AG20443 (cell line): ENCODE measurements around the gene KLHL28.

Source experiments
- DNase-seq: peaks from one replicate; pipeline ENCODE4 v3.0.0; 2012; ENCODE audit warnings: low spot score, mixed read lengths

KLHL28 gene, protein sequence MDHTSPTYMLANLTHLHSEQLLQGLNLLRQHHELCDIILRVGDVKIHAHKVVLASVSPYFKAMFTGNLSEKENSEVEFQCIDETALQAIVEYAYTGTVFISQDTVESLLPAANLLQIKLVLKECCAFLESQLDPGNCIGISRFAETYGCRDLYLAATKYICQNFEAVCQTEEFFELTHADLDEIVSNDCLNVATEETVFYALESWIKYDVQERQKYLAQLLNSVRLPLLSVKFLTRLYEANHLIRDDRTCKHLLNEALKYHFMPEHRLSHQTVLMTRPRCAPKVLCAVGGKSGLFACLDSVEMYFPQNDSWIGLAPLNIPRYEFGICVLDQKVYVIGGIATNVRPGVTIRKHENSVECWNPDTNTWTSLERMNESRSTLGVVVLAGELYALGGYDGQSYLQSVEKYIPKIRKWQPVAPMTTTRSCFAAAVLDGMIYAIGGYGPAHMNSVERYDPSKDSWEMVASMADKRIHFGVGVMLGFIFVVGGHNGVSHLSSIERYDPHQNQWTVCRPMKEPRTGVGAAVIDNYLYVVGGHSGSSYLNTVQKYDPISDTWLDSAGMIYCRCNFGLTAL

DNA sequence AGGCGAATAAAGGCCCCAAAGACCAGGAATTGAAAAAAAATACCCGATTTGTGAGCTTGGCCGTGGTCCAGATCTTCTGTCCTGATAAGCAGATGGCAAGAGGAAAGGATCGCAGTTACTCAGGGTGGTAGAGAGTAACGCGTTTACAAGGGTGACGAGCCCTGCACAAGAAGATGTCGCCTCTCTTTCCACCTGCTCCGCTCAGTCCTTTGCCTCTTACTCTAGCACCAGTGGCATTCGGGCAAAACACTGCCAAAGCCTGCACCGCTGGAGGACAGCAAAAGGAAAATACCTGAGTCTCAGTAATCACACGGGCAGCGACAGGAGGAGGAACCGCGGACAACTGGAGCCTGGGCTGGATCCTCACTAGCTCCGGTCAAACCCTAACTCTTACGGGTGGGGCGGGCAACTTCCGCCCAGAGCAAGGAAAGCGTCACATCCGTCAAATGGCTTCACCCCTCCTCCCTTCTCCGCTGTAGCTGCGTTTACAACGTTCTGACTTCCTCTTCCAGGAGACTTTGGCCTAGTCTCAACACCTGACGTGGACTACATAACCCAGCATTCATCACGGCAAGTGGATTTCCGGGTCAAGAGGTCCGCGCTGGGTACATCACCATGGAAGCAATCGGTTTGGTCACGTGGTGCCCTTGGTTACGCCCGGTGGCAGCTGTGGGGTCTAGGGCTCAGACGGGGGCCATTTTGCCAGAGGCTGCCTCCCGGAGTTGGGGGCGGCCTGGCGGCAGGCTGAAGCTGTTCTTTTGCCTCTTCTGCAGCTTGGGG, at the start of gene KLHL28, which contains the start of gene TOGARAM1:
Gene KLHL28 (minus strand): TSS at position 394 of the 780 bp plus-strand sequence. CDS start 16,019 bp downstream, outside the sequence.
Gene TOGARAM1 (plus strand): TSS at position 637 of the 780 bp plus-strand sequence. CDS start 232 bp downstream, outside the sequence.
- peak; percentile 97 for DNase-seq

DNA sequence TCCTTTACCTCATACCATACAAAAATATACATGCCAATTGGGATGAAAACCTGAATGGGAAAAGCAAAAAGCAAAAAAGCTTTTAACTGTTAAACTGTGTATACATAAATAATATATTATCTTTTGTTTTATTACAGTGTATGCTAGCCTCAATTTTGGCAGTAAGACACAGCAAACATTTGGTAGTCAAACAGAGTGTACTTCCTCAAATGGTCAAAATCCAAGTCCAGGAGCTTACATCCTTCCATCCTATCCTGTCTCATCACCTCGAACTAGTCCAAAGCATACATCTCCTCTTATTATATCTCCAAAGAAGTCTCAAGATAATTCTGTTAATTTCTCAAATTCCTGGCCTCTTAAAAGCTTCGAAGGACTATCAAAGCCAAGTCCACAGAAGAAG, 42.2 kb upstream of the KLHL28 start:
- no peak for DNase-seq

DNA sequence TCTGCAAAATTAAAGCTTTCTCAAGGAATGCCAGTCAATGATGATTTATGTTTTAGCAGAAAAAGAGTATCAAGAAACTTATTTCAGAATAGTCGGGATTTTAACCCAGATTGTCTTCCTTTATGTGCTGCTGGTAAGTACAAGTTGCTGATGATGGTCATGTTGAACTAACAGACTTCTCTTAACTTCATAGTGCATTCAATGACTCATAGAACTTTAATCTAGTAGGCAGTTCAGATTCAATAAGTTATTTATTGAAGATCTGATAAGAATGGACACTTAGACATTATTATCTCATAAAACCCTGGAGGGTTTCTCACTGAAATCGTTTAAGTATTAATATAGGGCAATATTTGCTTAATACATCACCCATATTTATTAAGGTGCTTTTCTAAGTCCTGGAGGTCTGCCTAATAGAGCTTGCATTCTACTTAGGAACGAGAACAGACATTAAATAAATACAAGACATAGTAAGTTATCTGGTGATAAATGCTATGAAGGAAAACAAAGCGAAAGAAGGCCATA, 34.1 kb upstream of the KLHL28 start:
- no peak for DNase-seq

DNA sequence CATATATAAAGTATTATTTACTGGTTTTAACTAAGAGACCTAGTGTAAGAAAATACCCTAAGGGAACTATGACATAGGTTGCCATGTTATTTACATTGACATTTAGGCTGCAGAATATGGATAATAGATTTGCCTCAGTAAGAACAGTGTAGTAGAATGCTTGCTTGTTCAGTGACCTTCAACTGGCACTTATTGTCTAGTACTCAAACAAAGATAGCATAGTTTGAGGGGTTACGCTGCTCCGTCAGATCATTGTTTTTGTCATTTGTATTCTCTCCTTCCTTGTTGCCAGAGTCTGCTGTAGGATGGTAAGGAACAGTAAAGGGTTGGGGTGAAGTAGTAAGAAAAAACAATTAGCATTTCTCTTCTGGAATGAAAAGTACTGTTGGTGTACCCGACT, 33.4 kb upstream of the KLHL28 start:
- DNase-seq: no peak

DNA sequence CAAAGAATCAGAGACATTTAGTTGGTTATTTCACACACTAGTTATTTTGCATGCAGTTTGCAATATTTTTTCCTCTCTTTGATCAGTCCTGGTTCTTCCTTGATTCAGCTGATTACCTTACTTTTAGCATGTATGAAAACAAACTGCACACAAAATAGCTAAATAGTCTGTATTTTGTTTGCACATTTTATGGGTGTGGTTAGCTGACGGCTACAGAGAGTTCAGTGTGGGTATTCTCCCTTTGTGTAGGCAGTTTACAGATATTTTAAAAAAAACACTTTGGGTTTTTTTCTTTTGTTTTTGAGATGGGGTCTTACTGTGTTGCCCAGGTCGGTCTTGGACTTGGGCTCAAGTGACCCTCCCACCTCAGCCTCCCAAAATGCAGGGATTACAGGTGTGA, 28.8 kb upstream of the KLHL28 start:
- DNase-seq: no peak

DNA sequence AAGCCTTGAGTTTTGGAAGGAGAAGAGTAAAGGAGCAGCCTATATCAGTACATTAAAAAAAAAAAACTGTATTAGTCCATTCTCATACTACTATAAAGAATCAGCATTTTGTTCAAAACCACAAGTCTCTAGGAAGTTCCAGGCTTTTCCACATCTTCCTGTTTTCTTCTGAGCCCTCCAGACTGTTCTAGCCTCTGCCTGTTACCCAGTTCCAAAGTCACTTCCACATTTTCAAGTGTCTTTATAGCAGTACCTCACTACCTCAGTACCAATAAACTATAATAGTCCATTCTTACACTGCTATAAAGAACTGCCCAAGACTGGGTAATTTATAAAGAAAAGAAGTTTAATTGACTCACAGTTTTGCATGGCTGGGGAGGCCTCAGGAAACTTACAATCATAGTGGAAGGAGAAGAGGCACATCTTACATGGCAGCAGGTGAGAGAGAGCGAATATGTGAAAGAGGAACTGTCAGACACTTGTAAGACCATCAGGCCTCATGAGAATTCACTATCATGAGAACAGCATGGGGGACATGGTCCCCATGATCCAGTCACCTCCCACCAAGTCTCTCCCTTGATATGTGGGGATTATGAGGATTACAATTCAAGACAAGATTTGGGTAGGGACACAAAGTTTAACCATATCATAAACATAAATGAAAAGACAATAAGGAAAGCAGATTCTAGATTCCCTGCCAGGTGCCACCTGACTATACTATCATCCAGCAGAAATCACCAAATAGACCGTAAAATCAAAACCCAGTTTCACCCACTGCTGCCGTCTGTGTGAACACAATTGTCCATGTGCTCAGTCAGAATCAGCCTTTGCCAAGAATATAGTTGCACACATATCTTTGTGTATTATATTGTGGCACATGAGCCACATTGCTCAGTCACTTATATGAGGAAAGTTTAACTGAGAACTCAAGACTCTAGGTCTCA, 28.0 kb upstream of the KLHL28 start:
- no peak for DNase-seq

DNA sequence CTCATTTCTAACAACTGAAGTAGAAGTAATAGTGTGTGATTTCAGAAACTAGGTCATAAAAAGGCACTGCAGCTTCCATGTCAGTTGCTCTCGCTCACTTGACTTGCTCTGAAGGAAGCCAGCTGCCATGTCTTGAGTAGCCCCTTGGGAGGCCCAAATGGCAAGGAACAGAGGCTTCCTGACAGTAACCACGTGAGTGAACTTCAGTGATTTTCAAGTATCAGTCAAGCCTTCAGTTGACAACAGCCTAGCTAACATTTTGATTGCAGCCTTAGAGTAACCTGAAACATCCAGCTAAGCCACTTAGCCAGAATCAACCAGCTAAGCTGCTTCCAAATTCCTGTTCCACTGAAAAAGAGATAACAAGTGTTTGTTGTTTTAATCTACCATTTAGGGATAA, 26.9 kb upstream of the KLHL28 start:
- DNase-seq: no peak

DNA sequence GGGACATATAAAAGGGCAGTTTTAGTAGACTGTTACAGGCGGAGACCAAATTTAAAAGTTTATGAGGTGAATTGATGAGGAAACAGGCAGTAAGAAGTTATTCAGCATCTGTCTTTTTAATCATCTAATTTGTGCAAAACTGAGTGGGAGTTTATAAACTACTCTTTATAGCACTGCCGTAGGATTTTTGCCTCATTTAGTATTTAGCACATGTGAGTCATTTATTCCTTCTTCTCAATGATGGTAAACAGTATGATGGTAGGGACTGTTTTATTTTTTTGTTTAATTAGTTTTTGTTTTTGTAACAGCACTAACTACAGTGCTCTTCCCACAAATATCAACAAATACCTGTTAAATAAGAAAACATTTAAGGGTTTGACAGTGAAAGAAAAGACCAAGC, 20.8 kb upstream of the KLHL28 start:
- DNase-seq: no peak

DNA sequence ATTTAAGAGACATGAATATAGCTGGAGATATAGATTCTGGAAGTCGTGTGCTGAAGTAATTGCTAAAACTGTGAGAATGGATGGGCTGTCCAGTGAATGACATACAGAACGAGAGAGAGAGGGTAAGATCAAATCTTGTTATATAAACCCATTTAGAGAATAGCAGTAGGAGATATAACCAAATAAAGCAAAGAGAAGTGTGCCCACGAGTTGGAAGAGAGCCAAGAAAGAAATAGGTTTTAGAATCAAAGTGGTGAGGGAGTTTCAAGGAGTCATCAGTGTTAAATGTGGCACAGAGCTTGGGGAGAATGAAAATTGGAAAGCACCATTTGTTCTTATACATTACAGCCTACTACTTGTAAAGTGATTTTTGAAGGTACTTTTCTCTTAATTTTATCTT, 19.5 kb upstream of the KLHL28 start:
- no peak for DNase-seq

DNA sequence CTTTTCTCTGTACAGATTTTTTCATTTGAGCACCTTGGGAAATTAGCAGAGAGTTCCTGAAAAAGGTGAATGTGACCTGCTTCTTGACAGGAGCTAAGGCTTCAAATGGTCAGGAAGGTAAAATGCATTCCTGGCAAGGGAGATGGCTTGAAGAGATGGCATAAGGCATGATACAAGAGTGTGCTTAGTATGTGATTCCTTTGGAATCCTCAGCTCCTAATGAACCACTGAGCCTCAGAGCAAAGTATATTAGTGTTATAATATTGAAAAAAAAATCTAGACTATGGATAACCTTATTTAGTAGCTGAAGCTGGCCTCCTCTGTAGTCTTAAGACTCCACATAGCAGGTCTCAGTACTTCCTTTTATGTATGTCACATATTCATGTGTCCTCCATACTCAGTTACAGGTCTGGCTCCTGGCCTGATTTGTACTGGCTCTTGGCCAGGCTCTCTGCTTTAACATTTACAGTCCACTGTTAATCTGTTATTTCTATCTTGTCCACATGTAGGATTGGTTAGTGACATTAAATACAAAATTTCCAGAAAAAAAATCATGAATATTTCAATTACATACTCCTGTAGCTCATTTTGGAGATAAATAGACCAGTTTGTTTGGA, 18.1 kb upstream of the KLHL28 start:
- DNase-seq: no peak

DNA sequence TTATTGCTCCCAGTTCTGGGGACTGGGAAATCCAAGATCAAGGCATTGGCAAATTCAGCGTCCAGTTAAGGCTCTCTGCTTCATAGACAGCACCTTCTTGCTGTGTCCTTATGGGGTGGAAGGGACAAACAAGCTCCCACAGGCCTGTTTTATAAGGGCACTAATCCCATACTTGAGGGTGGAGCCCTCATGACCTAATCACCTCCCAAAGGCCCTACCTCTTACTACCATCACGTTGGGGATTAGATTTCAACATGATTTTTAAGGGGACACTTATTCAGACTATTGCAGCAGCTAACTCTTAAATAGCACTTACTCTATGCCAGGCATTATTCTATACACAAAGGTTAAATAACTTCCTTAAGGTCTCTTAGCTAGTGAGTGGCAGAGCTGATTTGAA, 17.5 kb upstream of the KLHL28 start:
- no peak for DNase-seq

DNA sequence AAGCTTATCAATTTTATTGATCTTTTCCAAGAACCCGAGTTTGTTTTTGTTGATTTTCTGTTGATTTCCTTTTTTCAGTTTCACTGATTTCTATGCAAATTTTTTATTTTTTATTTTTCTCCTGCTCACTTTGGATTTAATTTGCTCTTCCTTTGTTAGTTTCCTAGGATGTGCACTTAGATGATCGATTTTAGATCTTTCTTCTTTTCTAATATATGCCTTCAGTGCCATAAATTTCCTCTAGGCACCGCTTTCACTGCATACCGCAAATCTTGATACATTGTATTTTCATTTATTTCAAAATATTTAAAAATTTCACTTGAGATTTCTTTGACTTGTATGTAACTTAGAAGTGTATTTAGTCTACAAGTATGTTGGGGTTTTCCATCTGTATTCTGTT, 9.7 kb upstream of the KLHL28 start:
- DNase-seq: no peak

DNA sequence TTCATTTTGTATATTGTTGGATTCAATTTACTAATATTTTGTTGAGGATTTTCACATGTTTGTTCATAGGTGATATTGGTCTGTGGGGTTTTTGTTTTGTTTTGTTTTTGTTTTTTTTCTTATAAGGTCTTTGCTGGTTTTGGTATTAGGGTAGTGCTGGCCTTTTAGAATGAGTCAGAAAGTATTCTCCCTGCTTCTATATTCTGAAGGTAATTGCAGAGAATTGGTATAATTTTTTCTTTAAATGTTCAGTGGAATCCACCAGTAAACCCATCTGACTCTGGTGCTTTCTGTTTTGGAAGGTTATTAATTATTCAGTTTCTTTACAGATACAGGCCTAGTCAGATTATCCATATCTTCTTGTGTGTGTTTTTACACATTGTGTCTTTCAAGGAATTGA, 9.2 kb upstream of the KLHL28 start:
- no peak for DNase-seq

DNA sequence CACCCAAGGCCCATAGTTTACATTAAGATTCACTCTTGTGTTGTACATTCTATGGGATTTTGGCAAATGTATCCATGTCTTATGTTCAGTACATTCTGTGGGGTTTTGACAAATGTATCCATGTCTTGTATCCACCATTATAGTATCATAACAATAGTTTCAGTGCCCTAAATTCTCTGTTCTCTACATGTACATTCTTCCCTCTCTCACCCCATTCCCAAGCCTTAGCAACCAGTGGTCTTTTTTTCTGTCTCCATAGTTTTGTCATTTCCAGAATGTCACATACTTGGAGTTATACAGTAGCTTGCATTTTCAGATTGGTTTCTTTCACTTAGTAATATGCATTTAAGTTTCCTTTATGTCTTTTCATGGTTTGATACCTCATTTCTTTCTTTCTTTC, 7.0 kb upstream of the KLHL28 start:
- DNase-seq: no peak

DNA sequence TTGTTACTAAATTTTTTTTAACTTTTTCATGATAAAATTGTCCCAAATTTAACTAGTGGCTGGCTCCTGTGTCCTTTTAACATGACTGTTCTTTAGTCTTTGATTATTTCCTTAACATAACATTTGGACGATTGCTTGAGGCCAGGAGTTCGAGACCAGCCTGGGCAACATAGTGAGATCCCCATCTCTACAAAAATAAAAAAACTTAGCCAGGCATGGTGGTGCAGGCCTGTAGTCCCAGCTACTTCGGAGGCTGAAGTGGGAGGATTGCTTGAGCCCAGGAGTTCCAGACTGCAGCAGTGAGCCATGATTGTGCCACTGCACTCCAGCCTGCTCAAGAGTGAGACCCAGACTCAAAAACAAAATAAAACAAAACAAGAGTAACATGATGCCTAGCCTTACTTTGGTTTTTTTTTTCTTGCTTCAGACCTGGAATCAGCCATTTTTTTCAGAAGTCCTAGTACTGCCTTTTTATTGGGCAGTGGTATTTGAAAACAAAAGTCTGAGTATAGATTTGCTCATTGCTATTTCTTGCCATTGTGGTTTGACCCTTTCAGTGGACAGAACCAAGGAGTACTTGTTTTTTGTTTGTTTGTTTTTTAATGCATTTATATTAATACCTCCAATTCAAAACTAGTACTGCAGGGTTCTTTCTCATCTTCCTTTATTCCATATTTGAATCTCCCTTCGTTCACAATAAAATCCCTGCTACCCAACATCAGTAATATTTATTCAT, 5.0 kb upstream of the KLHL28 start:
- DNase-seq: no peak

DNA sequence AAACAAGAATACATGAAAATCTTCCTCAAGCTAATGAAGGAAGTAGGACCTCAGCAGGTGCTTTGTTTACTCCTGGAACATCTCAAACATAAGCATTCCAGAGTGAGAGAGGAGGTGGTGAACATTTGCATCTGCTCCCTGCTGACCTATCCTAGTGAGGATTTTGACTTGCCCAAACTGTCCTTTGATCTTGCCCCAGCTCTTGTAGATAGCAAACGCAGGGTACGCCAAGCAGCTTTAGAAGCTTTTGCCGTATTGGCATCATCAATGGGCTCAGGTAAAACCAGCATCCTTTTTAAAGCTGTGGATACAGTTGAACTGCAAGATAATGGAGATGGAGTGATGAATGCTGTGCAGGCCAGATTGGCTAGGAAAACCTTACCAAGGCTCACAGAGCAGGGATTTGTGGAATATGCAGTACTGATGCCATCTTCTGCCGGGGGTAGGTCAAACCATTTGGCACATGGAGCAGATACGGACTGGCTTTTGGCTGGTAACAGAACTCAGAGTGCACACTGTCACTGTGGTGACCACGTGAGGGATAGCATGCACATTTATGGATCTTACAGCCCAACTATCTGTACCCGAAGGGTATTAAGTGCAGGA, 2.1 kb upstream of the KLHL28 start:
- DNase-seq: peak; percentile 19

DNA sequence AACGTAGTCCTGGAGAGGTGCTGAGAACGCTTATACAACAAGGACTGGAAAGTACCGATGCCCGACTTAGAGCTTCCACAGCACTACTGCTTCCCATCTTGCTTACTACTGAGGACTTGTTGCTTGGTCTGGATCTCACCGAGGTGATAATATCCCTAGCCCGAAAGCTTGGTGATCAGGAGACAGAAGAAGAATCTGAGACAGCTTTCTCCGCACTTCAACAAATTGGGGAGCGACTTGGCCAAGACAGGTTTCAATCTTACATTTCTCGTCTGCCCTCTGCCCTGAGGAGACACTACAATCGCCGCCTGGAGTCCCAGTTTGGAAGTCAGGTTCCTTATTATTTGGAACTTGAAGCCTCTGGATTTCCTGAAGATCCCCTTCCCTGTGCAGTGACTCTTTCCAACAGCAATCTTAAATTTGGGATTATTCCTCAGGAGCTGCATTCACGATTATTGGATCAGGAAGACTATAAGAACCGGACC, 1.3 kb upstream of the KLHL28 start:
- DNase-seq: no peak

DNA sequence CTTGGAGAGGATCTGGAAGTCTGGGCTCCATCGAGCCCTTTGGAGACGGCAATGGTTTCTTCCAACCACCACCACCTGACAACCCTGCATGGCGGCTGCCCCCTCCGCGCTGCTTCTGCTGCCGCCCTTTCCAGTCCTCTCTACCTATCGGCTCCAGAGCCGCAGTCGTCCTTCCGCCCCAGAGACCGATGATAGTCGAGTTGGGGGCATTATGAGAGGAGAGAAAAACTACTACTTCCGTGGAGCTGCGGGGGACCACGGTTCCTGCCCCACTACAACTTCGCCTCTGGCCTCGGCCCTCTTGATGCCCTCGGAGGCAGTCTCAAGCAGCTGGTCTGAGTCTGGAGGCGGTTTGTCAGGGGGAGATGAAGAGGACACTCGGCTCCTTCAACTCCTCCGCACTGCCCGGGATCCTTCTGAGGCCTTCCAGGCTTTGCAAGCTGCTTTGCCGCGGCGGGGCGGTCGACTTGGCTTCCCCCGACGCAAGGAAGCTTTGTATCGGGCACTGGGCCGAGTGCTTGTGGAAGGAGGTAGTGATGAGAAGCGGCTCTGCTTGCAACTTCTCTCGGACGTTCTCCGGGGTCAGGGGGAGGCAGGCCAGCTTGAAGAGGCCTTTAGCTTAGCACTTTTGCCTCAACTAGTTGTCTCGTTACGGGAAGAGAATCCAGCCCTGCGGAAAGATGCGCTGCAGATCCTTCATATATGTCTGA, 742 bp upstream of the KLHL28 start:
- peak; percentile 51 for DNase-seq

DNA sequence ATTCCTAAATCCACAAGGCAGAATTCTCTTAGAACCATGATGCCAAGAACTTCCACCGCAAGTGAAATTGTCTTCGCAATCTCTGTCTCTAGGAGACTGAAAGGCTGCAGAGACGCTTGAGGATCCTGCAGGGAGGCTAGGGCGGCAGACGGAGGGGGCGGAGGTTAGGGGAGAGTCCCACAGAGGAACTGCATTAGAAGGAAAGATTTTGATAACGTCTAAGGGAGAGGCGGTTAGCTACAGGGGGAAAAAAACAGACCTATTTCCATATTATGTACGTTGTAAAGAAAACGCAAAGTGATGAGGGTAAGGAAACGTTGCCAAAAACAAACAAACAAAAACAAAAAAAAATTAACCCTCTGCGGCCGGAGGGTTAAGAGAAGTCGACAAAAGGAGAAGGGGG, 595 bp downstream of the KLHL28 start:
- DNase-seq: peak; percentile 66
